Measurements from ENCODE around the gene RAB4B. TPM values are rescaled to one million over a fixed set of nuclear protein-coding genes. Genes with fewer than 3 reads are reported as not detected.

The RAB4B gene
- total RNA-seq, 1 donor from 2014 or later: 7.9 TPM

DNA sequence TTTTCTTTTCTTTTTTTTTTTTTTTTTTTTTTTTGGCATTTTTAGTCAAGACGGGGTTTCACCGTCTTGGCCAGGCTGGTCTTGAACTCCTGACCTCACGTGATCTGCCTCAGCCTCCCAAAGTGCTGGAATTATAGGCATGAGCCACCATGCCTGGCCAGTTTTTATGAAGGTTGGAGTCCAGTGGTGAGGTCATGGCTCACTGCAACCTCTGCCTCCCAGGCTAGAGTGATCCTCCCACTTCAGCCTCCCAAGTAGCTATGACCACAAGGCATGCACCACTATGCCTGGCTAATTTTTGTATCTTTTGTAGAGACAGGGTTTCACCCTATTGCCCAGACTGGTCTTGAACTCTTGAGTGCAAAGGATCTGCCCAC lies 22.8 kb upstream of the RAB4B start:
- H3K4me3 ChIP-seq (ENCODE audit: low read depth, low read length): no peak overlapping the region
- TF ChIP-seq, protein P1, sequence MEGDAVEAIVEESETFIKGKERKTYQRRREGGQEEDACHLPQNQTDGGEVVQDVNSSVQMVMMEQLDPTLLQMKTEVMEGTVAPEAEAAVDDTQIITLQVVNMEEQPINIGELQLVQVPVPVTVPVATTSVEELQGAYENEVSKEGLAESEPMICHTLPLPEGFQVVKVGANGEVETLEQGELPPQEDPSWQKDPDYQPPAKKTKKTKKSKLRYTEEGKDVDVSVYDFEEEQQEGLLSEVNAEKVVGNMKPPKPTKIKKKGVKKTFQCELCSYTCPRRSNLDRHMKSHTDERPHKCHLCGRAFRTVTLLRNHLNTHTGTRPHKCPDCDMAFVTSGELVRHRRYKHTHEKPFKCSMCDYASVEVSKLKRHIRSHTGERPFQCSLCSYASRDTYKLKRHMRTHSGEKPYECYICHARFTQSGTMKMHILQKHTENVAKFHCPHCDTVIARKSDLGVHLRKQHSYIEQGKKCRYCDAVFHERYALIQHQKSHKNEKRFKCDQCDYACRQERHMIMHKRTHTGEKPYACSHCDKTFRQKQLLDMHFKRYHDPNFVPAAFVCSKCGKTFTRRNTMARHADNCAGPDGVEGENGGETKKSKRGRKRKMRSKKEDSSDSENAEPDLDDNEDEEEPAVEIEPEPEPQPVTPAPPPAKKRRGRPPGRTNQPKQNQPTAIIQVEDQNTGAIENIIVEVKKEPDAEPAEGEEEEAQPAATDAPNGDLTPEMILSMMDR (IDR thresholded peaks at IDR 0.05; ENCODE audit: insufficient read depth, low read length, severe bottlenecking): no peak
- DNase-seq (ENCODE audit: low read depth) (no peak), FAIRE-seq (no peak)
- H3K27me3 ChIP-seq (ENCODE audit: control insufficient read depth, insufficient read depth, low read length): no peaks in the 10 kb centered on the region
- peaks cover 10% of the 10 kb centered on the region for H3K36me3 ChIP-seq (ENCODE audit: control insufficient read depth, insufficient read depth, low read length)

DNA sequence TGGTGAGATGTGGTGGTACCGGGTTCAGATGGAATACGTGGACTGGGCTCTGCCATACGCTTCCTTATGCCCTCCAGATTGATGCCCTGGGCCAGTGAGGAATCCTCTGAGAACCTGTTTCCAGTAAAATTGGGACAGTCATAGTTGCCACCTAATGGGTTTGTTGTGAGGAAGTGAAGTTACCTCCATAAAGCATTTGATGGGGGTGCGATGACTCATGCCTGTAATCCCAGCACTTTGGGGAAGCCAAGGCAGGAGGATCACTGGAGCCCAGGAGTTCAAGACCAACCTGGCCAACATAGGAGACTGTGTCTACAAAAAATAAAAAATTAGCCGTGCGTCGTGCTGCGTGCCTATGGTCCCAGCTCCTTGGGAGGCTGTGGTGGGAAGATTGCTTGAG lies 22.3 kb upstream of the RAB4B start:
- TF ChIP-seq, protein P1 (IDR thresholded peaks at IDR 0.05; ENCODE audit: insufficient read depth, low read length, severe bottlenecking): no peak
- no peak for DNase-seq (ENCODE audit: low read depth)
- Histone ChIP-seq H3K27me3 (ENCODE audit: control insufficient read depth, insufficient read depth, low read length) (no peaks in the 10 kb centered on the region), H3K4me3 (ENCODE audit: low read depth, low read length) (no peak overlapping the region), H3K36me3 (ENCODE audit: control insufficient read depth, insufficient read depth, low read length) (peaks cover 13% of the 10 kb centered on the region)
- FAIRE-seq: no peak

DNA sequence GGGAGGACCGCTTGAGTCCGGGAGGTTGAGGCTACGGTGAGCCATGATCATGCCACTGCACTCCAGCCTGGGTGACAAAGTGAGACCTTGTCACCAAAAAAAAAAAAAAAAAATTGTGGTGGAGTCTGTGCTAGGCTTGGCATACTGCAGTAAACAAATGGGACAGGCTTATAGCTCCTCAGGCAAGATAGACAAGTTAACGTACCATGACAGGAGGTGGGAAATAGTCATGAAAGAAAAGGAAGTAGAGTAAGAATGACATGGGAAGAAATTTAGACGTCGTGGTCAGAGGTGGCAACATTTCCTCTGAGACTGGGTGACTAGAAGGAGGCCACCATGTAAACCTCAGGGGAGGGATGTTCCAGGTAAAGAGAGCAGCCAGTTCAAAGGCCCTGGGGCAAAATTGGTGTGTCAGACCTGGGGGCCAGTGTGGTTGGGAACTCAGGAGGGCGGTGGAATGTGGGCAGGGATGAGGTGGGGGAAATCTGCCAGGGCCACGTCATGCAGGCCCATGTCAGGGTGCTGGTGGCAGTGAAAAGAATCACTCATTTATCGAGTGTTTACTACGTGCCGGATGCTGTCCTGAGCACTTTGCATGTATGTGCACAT lies 21.4 kb upstream of the RAB4B start:
- H3K27me3 ChIP-seq (ENCODE audit: control insufficient read depth, insufficient read depth, low read length): no peaks in the 10 kb centered on the region

DNA sequence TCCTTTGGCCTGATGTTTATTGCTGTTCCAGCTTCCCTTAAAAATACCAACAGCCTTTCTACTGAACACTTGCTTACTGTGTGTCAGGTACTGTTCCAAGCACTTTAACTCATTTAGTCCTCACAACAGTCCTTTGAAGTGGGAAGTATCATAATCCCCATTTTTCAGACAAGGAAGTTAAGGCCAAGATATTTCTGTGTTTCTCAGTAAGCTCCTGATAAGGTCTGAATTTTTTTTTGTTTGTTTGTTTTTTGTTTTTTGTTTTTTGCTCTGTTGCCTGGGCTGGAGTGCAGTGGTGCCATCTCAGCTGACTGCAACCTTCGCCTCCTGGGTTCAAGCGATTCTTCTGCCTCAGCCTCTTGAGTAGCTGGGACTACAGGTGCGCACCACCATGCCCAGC lies 19.6 kb upstream of the RAB4B start:
- Histone ChIP-seq H3K36me3 (ENCODE audit: control insufficient read depth, insufficient read depth, low read length) (peaks cover 32% of the 10 kb centered on the region), H3K4me3 (ENCODE audit: low read depth, low read length) (no peak overlapping the region), H3K27me3 (ENCODE audit: control insufficient read depth, insufficient read depth, low read length) (no peaks in the 10 kb centered on the region)
- TF ChIP-seq, protein P1 (IDR thresholded peaks at IDR 0.05; ENCODE audit: insufficient read depth, low read length, severe bottlenecking): no peak
- no peak for FAIRE-seq
- no peak for DNase-seq (ENCODE audit: low read depth)

More for the DNA sequence above, 21.4 kb upstream of the RAB4B start:
- Histone ChIP-seq H3K36me3 (ENCODE audit: control insufficient read depth, insufficient read depth, low read length) (peaks cover 17% of the 10 kb centered on the region), H3K4me3 (ENCODE audit: low read depth, low read length) (no peak overlapping the region)
- TF ChIP-seq, protein P1 (IDR thresholded peaks at IDR 0.05; ENCODE audit: insufficient read depth, low read length, severe bottlenecking): no peak
- DNase-seq (ENCODE audit: low read depth) (peak; percentile 68), FAIRE-seq (no peak)

DNA sequence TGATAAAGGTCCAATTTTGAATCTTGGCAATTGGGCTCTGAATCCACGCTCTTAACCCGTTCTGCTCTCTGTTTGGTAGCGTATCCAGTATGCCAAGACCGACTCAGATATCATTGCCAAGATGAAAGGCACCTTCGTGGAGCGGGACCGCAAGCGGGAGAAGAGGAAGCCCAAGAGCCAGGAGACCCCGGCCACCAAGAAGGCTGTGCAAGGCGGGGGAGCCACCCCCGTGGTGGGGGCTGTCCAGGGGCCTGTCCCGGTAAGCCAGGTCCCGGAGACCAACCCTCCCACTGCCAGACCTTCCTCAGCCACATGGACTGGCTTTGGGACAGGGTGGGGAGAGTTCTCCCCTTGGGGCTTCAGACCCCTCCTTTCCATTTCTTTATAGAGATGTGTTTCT lies 18.7 kb upstream of the RAB4B start:
- no peak for FAIRE-seq
- Histone ChIP-seq H3K4me3 (ENCODE audit: low read depth, low read length) (no peak overlapping the region), H3K36me3 (ENCODE audit: control insufficient read depth, insufficient read depth, low read length) (peaks cover 38% of the 10 kb centered on the region), H3K27me3 (ENCODE audit: control insufficient read depth, insufficient read depth, low read length) (no peaks in the 10 kb centered on the region)
- TF ChIP-seq, protein P1 (IDR thresholded peaks at IDR 0.05; ENCODE audit: insufficient read depth, low read length, severe bottlenecking): no peak
- DNase-seq (ENCODE audit: low read depth): no peak

Data from bronchial epithelial cell (primary cell).